ENCODE data around the gene ESYT3.
A peak's percentile ranks its signal among the peaks of the same experiment; 100 is the strongest.
"Not testable (repeated sequence)": the region's sequence is repeated elsewhere in the genome, so short reads cannot be mapped to it uniquely, and the experiment has no call there.

The ESYT3 gene

GRCh38 chr3:138477120-138477519 is 42.7 kb downstream of the ESYT3 start:
- no peak for DNase-seq (ENCODE audit: low read depth, low spot score)
- TF ChIP-seq CTCF (IDR thresholded peaks at IDR 0.05; ENCODE audit: low read depth, low read length), result no peak
- no peak overlapping the region for H3K4me3 ChIP-seq (ENCODE audit: low read depth, low read length)
- in situ Hi-C loops (cut with HindIII; ENCODE audit: low sequenced_read_pairs), result no loop called here

- in situ Hi-C loops (cut with HindIII; ENCODE audit: low sequenced_read_pairs), result no loop called here
- TF ChIP-seq CTCF (IDR thresholded peaks at IDR 0.05; ENCODE audit: low read depth, low read length), result no peak
- H3K4me3 ChIP-seq (ENCODE audit: low read depth, low read length), result no peak overlapping the region
- no peak for DNase-seq (ENCODE audit: low read depth, low spot score)
Measured at GRCh38 chr3:138477801-138478200, 43.4 kb downstream of the ESYT3 start.

GRCh38 chr3:138479438-138479863 is 45.0 kb downstream of the ESYT3 start:
- DNase-seq (ENCODE audit: low read depth, low spot score), result peak; percentile 47
- TF ChIP-seq CTCF (IDR thresholded peaks at IDR 0.05; ENCODE audit: low read depth, low read length), result peak; percentile 93
- in situ Hi-C loops (cut with HindIII; ENCODE audit: low sequenced_read_pairs), result no loop called here
- no peak overlapping the region for H3K4me3 ChIP-seq (ENCODE audit: low read depth, low read length)

- in situ Hi-C loops (cut with HindIII; ENCODE audit: low sequenced_read_pairs); DNase-seq (ENCODE audit: low read depth, low spot score); H3K4me3 ChIP-seq (ENCODE audit: low read depth, low read length): not testable (repeated sequence)
Measured at GRCh38 chr3:138484672-138485071, 50.3 kb downstream of the ESYT3 start.

- DNase-seq (ENCODE audit: low read depth, low spot score); H3K4me3 ChIP-seq (ENCODE audit: low read depth, low read length); in situ Hi-C loops (cut with HindIII; ENCODE audit: low sequenced_read_pairs): not testable (repeated sequence)
Measured at GRCh38 chr3:138486580-138486979, 52.2 kb downstream of the ESYT3 start.

GRCh38 chr3:138491971-138492370 is 57.6 kb downstream of the ESYT3 start:
- TF ChIP-seq CTCF (IDR thresholded peaks at IDR 0.05; ENCODE audit: low read depth, low read length), result no peak
- no peak for DNase-seq (ENCODE audit: low read depth, low spot score)
- H3K4me3 ChIP-seq (ENCODE audit: low read depth, low read length), result no peak overlapping the region
- in situ Hi-C loops (cut with HindIII; ENCODE audit: low sequenced_read_pairs), result no loop called here

- in situ Hi-C loops (cut with HindIII; ENCODE audit: low sequenced_read_pairs), result no loop called here
- H3K4me3 ChIP-seq (ENCODE audit: low read depth, low read length), result no peak overlapping the region
- no peak for DNase-seq (ENCODE audit: low read depth, low spot score)
- no peak for TF ChIP-seq CTCF (IDR thresholded peaks at IDR 0.05; ENCODE audit: low read depth, low read length)
Measured at GRCh38 chr3:138492980-138493675, 58.7 kb downstream of the ESYT3 start.

All from astrocyte of the spinal cord (primary cell).